GM10248 (cell line): ENCODE measurements around the gene IFIT3.

Source experiments
- CTCF ChIA-PET: fragments of 300-600 bp; sonication (Branson Sonifier 250); formaldehyde crosslinking; extraction: SDS; loops from one replicate; lab custom pipeline; 2021; ENCODE audit warnings: antibody characterized with exemption; lab: Yijun Ruan, JAX
- POLR2A ChIA-PET: fragments of 350-650 bp; sonication (Branson Sonifier 250); formaldehyde crosslinking; extraction: SDS; loops from one replicate; lab custom pipeline; 2020; ENCODE audit warnings: antibody characterized with exemption; lab: Yijun Ruan, JAX
- DNase-seq: peaks from one replicate; pipeline ENCODE4 v3.0.0; 2012; ENCODE audit errors: extremely low spot score
- TF ChIP-seq, protein P1 (sequence below): IDR thresholded peaks from 2 replicates; pipeline ENCODE4 v1.5.1; 2012; ENCODE audit warnings: mild to moderate bottlenecking, low read depth; ENCODE audit errors: extremely low read depth, missing control alignments, control extremely low read depth

The IFIT3 gene

DNA sequence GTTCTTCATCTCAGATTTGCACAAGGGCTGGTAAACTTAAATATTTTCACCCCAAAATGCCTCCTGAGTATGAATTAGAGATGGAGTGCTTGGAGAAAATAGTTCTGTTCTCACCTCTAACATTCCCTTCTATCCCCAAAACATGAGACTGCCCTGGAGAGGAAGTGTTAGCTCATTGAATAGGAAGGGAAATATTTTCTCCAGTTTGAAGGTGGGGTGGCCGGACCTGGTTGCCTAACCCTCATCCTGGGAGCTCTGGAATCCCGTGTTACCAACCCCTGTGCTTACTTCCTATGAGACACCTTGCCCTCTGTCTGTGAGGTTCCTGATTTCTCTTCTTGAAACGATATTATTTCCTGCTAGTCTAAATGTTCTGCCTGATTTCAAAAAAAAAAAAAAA is 25.2 kb upstream of the IFIT3 start:
- POLR2A ChIA-PET: no interaction called here
- no peak for DNase-seq
- CTCF ChIA-PET: interaction anchor here (1.2 to 2.2 kb wide), 8 partner anchors 8 to 467 kb away, joined by 3 to 6 read pairs (median 5); no protein-coding TSS in a partner anchor
- TF ChIP-seq, protein P1, sequence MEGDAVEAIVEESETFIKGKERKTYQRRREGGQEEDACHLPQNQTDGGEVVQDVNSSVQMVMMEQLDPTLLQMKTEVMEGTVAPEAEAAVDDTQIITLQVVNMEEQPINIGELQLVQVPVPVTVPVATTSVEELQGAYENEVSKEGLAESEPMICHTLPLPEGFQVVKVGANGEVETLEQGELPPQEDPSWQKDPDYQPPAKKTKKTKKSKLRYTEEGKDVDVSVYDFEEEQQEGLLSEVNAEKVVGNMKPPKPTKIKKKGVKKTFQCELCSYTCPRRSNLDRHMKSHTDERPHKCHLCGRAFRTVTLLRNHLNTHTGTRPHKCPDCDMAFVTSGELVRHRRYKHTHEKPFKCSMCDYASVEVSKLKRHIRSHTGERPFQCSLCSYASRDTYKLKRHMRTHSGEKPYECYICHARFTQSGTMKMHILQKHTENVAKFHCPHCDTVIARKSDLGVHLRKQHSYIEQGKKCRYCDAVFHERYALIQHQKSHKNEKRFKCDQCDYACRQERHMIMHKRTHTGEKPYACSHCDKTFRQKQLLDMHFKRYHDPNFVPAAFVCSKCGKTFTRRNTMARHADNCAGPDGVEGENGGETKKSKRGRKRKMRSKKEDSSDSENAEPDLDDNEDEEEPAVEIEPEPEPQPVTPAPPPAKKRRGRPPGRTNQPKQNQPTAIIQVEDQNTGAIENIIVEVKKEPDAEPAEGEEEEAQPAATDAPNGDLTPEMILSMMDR: no peak

DNA sequence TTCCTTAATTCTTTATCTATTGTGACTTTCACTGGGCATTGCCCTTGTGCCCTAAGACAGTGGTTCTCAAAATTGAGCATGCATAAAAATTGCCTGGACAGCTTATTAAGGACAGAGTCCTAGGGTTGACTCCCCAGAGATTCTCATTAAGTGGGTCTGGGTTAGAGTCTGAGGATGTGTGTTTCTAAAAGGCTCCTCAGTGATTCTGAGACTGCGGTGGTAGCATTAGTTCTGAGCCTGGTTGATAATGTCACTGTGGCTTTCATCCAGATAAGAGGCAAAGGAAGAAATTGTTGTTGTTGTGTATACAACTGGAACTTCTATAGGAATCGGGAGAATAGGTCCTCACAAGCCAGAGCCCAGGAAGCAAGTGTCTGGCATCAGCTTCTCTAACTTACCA is 24.6 kb upstream of the IFIT3 start:
- no peak for DNase-seq
- TF ChIP-seq, protein P1: no peak
- CTCF ChIA-PET: interaction anchor here (1.1 to 2.2 kb wide), 6 partner anchors 10 to 85 kb away, joined by 3 to 9 read pairs (median 6); no protein-coding TSS in a partner anchor
- POLR2A ChIA-PET: no interaction called here

- POLR2A ChIA-PET: no interaction called here
Measured at GRCh38 chr10:89304026-89304425, 23.8 kb upstream of the IFIT3 start.

GRCh38 chr10:89304446-89304845 is 23.4 kb upstream of the IFIT3 start:
- no peak for DNase-seq
- TF ChIP-seq, protein P1: no peak
- ChIA-PET CTCF (interaction anchor here (0.9 to 1.5 kb wide), 6 partner anchors 9 to 65 kb away, joined by 3 to 9 read pairs (median 3); no protein-coding TSS in a partner anchor), POLR2A (no interaction called here)

More at GRCh38 chr10:89304026-89304425, 23.8 kb upstream of the IFIT3 start:
- DNase-seq: no peak
- TF ChIP-seq, protein P1: no peak
- CTCF ChIA-PET: interaction anchor here (0.9 to 1.5 kb wide), 4 partner anchors 10 to 66 kb away, joined by 3 to 9 read pairs (median 3); no protein-coding TSS in a partner anchor

DNA sequence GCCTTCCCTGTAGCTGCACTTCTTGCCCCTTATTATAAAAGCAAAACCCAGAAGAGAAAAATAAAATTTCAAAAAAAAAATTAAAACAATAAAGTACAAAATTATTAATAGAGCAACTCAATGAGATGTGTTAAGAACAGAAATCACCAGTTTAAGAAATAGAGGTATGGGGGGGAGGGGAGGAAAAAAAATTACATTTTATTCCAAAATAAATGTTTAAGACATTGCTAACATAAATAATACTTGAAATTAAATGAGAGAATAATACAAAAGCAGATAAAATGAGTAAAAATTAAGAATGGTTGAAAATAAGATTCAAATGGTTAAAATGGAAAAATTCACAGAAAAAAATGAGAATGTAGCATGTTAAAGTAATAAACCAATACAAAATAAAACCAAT is 22.9 kb upstream of the IFIT3 start:
- CTCF ChIA-PET: interaction anchor here (0.9 to 1.5 kb wide), 6 partner anchors 9 to 65 kb away, joined by 3 to 4 read pairs (median 3); no protein-coding TSS in a partner anchor
- POLR2A ChIA-PET: no interaction called here
- no peak for DNase-seq
- TF ChIP-seq, protein P1: no peak

DNA sequence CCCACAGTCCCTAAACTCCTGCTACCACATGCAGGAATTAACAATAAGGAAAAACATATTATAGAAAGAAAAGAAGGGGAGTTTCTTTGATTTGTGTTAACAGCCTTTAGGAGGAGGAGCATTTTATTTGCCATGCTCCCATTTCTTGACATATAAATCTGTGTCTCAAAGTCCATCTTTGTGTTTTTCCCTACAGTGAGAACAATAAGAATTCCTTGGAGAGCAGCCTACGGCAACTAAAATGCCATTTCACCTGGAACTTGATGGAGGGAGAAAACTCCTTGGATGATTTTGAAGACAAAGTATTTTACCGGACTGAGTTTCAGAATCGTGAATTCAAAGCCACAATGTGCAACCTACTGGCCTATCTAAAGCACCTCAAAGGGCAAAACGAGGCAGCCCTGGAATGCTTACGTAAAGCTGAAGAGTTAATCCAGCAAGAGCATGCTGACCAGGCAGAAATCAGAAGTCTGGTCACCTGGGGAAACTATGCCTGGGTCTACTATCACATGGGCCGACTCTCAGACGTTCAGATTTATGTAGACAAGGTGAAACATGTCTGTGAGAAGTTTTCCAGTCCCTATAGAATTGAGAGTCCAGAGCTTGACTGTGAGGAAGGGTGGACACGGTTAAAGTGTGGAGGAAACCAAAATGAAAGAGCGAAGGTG is 21.9 kb upstream of the IFIT3 start:
- CTCF ChIA-PET: interaction anchor here (1.1 to 1.5 kb wide), 5 partner anchors 8 to 64 kb away, joined by 3 to 4 read pairs (median 3); no protein-coding TSS in a partner anchor
- POLR2A ChIA-PET: no interaction called here
- TF ChIP-seq, protein P1: no peak
- DNase-seq: no peak
